Measurements from ENCODE around the gene RHBDL1. TPM values are rescaled to one million over a fixed set of nuclear protein-coding genes. Genes with fewer than 3 reads are reported as not detected.
A peak's percentile ranks its signal among the peaks of the same experiment; 100 is the strongest.

The RHBDL1 gene
- total and polyA plus RNA-seq, 9 of the 15 experiments (the other 6 are each of a cell fraction or from before 2014, with no cell fraction given) = 0.03 to 5.6 (median 1.3) TPM; not detected in 1

- in situ Hi-C loops (cut with MboI) = no loop called here
- DNase-seq (ENCODE audit: extremely low read depth in 1 of 4, low spot score in 3 of 4) (peak; percentile 63 to 88 (median 71)), ATAC-seq (peak; percentile 86), FAIRE-seq (peak; percentile 26)
- H2AFZ ChIP-seq (ENCODE audit: low read depth, low read length) = peak overlapping the region; percentile 99
- H3K27ac ChIP-seq (ENCODE audit: extremely low read depth, low read depth, low read length) = peak overlapping the region; percentile 51; the same call in 1 of the 3 replicates
- no peaks in the 10 kb centered on the region for H3K79me2 ChIP-seq (ENCODE audit: control insufficient read depth, insufficient read depth, low read length)
- POLR2A ChIA-PET = interaction anchor here (0.6 to 1.6 kb wide), 10 partner anchors 9 to 295 kb away, joined by 3 to 9 read pairs (median 4); partner anchors contain the start of genes GNG13 and METRN
- peak overlapping the region; percentile 98 for H3K4me2 ChIP-seq (ENCODE audit: insufficient read depth, low read length)
- no peaks in the 10 kb centered on the region for H3K9me1 ChIP-seq (ENCODE audit: control insufficient read depth, insufficient read depth, low read length)
- WGBS (ENCODE audit: insufficient coverage, low coverage, missing lambda C conversion rate) = 1% methylated on average over 53 of the region's 71 CpGs
- peak overlapping the region in 1 of 2 experiments; percentile 90; a peak in 2 of 4 replicates for H3K9ac ChIP-seq (ENCODE audit: insufficient read depth in 1 of 2, low read depth in 2 of 2, low read length in 2 of 2)
- peaks cover 7 to 22% of the 10 kb centered on the region in 2 experiments; a peak in 4 of 5 replicates for H3K27me3 ChIP-seq (ENCODE audit: control insufficient read depth in 2 of 2, insufficient read depth in 2 of 2, low read length in 2 of 2)
- peaks cover 7% of the 10 kb centered on the region for H4K20me1 ChIP-seq (replicated peaks; ENCODE audit: control insufficient read depth, insufficient read depth, low read length)
- H3K9me3 ChIP-seq (replicated peaks; ENCODE audit: control insufficient read depth, insufficient read depth, low read depth, low read length) = no peaks in the 10 kb centered on the region
- BruUV-seq (replicated peaks) = no TSS peak
- CTCF ChIA-PET (ENCODE audit: low intra/inter-chr PET ratio) = interaction anchor here (1.0 kb wide), 1 partner anchor 89 kb away, joined by 4 read pairs; no protein-coding TSS in a partner anchor
- H3K4me3 ChIP-seq = peak overlapping the region; percentile 41
- no peaks in the 10 kb centered on the region for H3K36me3 ChIP-seq (ENCODE audit: control insufficient read depth, insufficient read depth, low read length)
- H3K4me1 ChIP-seq (replicated peaks in 1 of 2; ENCODE audit: control insufficient read depth in 2 of 2, insufficient read depth in 2 of 2, low read length in 2 of 2) = peaks cover 7 to 61% of the 10 kb centered on the region in 2 experiments
- intact Hi-C loops (cut with micrococcal nuclease) = no loop called here
- TF ChIP-seq FOXP1 (CRISPR knock-in tag; IDR thresholded peaks at IDR 0.05) (peak; percentile 98), KAT2B (IDR thresholded peaks at IDR 0.05; ENCODE audit: low read depth, low read length) (no peak), ZNF766 (CRISPR knock-in tag; conservative IDR thresholded peaks at IDR 0.05) (no peak), MED1 (CRISPR knock-in tag; IDR thresholded peaks at IDR 0.05; ENCODE audit: borderline replicate concordance) (no peak), XRCC4 (IDR thresholded peaks at IDR 0.05; ENCODE audit: extremely low read depth, insufficient read depth, insufficient read length) (no peak), KDM1A (IDR thresholded peaks at IDR 0.05) (no peak), ZNF696 (CRISPR knock-in tag; conservative IDR thresholded peaks at IDR 0.05) (no peak), TBP (optimal IDR thresholded peaks at IDR 0.05; ENCODE audit: low read depth, low read length) (peak; percentile 17), BRD9 (IDR thresholded peaks at IDR 0.05; ENCODE audit: low read depth, partially characterized antibody) (no peak), HBP1 (CRISPR knock-in tag; IDR thresholded peaks at IDR 0.05) (no peak), PKNOX1 (IDR thresholded peaks at IDR 0.05) (peak; percentile 59; the same call in 1 of the 2 replicates), ZNF395 (CRISPR knock-in tag; IDR thresholded peaks at IDR 0.05) (peak; percentile 60; the same call in 1 of the 2 replicates), POLR3A (IDR thresholded peaks at IDR 0.05; ENCODE audit: borderline replicate concordance, extremely low read depth, insufficient read depth, insufficient read length) (no peak), ZNF143 (CRISPR knock-in tag; IDR thresholded peaks at IDR 0.05) (peak; percentile 57), ZBTB7A (IDR thresholded peaks at IDR 0.05; ENCODE audit: borderline replicate concordance, control insufficient read depth, low read depth, low read length) (no peak), FOXO4 (CRISPR knock-in tag; IDR thresholded peaks at IDR 0.05) (no peak)
Measured at GRCh38 chr16:695355-696089, 20.1 kb downstream of the RHBDL1 start.

Measured in K562 (cell line).